ENCODE data around the gene SAMSN1.

DNA sequence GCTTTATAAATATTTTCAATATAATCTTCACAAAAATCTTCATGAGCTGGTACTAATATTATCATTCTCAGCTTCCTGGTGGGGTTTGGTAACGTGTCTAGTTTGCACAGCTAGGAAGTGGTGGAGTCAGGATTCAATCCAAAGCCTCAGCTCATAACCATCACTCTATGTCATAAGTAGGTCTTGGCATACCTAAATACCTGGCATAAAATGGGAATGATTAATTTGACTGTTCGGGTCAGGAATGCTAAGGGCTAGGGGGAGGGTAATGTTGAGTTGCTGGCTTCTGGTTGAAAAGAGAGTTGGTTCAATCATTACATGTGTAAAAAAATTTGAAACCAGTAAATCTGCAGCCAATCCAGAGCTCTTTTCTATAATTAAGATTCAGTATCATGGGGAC, 5.6 kb upstream of the SAMSN1 start:
- no peak for TF ChIP-seq POLR2A (IDR thresholded peaks at IDR 0.05; ENCODE audit: low read length)
- no peak for TF ChIP-seq EP300 (IDR thresholded peaks at IDR 0.05)
- no peak for TF ChIP-seq KDM1A (IDR thresholded peaks at IDR 0.05; ENCODE audit: low read depth)
- no peak for TF ChIP-seq MYC (IDR thresholded peaks at IDR 0.05; ENCODE audit: borderline replicate concordance, low read length)
- TF ChIP-seq, protein P1, sequence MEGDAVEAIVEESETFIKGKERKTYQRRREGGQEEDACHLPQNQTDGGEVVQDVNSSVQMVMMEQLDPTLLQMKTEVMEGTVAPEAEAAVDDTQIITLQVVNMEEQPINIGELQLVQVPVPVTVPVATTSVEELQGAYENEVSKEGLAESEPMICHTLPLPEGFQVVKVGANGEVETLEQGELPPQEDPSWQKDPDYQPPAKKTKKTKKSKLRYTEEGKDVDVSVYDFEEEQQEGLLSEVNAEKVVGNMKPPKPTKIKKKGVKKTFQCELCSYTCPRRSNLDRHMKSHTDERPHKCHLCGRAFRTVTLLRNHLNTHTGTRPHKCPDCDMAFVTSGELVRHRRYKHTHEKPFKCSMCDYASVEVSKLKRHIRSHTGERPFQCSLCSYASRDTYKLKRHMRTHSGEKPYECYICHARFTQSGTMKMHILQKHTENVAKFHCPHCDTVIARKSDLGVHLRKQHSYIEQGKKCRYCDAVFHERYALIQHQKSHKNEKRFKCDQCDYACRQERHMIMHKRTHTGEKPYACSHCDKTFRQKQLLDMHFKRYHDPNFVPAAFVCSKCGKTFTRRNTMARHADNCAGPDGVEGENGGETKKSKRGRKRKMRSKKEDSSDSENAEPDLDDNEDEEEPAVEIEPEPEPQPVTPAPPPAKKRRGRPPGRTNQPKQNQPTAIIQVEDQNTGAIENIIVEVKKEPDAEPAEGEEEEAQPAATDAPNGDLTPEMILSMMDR (IDR thresholded peaks at IDR 0.05) = no peak
- TF ChIP-seq KDM5A (IDR thresholded peaks at IDR 0.05) = no peak
- no peak for TF ChIP-seq FOSB (CRISPR knock-in tag; IDR thresholded peaks at IDR 0.05)
- TF ChIP-seq JUNB (IDR thresholded peaks at IDR 0.05) = no peak
- no peak for TF ChIP-seq CEBPB (IDR thresholded peaks at IDR 0.05)
- TF ChIP-seq ZNF302 (CRISPR knock-in tag; IDR thresholded peaks at IDR 0.05) = no peak

All from A549 (cell line).